ENCODE data around the gene SEC61G.
A peak's percentile ranks its signal among the peaks of the same experiment; 100 is the strongest.

SEC61G gene

DNA sequence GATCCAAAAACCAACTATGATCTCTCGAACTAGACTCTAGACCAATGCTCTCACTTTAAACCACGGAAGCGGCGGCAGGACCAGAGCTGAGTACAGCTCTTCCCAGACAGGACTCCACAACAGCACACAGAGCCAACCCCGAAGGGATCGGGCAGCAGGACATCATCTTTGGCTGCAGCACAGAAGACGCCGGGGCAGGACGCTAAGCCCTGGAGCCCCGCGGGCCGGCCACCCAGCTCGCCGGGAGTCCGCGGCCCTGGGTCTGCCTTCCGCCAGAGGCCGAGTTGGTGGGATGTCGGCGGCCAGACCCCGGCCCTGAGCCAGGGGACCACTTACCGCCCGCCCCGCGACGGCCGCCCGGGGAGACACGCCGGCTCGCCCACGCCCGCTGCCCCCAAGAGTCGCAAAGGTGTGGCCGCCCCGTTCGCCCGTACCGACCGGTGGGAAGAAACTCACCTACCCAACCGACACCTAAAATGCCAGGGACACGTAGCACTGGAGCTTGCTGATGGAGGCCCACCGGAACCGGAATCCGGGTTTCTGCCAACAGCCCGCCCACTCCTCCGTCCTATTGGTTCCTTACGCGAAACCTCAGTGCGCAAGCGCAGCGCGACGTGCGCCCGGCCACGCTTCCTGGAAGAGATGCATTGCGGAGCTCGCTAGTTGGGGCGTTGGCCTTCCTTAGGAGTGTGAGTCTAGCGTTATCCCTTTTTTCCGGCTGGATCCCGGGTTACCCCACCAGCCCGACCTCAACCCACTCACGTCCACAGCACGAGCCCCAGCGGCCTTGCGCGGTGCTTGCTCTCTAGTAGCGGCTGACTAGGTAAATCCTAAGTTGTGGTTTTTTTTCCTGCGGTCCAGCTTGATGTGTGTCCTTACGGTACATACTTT is at the start of gene SEC61G:
Gene SEC61G (minus strand): TSS at position 510 of the 891 bp plus-strand sequence. CDS start 1,623 bp downstream, outside the sequence.
- DNase-seq: peak; percentile 56 to 75

DNA sequence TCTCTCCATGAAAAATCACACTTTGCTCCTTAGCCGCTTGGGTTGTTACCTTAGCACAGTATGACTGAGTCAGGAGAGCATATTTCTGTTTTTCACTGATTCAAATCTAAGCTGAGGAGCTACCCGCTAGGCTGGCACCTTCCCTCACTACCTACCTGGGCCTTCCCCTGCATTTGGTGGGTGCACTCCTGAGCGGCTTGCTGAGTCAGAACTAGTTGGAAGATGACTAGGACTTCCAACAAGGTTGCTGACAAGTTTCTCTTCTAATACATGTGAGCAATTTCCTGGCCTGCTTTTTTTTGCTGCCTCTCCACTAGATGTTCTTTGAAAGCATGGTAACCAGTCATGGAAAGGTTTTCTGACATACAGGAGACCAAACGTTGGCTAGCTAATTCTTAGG is 43.8 kb upstream of the SEC61G start:
- no peak for DNase-seq

DNA sequence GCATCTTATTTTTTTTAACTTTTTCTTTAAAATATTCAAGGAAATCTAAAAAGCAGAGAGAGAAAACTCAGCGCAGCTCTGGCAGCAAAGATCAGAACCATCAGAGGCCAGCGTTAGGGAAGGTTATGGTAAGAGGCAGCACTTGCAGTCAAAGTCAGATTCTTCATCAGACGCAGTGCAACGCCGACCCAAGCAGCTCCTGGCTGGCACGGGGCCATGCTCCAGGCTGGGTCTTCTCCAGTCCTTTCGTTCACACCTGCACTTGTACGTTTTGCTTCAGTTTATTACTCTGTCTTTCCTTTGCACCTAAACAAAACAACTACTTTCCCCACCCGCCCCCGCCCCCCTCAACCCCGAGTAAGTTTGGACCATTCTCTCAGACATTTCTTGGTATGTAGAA is 43.1 kb upstream of the SEC61G start:
- DNase-seq: no peak

DNA sequence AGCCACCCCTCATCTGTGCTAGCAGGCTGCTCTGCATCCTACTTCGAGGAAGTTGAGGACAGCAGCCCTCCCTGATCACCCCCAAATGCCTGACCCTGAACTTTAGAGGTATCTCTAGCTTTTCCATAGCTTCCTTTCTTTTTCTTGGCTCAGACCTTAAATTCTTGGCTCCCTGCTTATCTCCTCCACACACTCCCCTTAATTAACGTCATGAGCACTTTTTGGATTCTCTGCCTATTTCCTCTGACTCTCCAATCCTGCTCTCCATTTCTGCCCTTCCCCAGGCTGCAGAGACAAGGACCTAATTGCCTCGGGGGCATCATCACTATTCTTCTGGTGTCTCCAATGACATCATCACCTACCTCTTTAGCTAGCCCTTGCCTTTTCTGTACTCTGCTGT is 40.8 kb upstream of the SEC61G start:
- no peak for DNase-seq

DNA sequence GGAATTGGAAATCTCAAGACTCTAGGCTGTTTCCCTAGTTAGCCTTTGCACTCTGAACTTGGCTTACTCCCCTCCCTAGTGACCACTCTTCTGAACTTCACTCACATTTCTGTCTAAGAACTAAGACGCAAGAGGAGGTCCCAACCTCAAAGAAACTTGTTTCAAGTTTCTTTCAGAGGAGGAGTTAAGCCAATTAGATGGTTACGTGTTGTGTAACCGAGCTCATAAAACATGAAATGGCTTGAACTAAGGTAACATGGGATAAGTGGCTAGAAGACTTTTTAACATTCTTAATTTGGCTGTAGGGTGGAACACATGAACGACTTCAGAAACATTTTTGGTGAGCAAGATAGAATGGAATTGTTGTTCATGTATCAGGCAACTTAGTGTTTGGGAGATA is 39.5 kb upstream of the SEC61G start:
- DNase-seq: no peak

DNA sequence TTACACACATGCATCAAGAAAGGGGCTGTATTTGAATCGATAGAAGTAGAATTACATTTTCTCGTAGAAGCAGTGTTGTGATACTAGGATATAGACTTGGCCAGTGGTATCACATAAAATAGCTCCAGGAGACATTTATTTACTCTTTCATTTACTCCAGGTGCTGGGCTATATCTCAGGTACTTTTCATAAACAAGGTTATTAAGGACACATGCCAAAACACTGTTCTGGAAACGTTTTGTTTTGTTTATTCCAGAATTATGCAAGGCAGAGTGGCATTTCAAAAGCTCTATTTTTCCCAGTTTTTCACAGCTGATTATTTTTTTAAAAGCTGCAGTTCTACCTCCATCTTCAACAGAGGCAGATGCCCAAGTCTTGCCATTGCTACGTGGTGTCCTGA is 37.8 kb upstream of the SEC61G start:
- no peak for DNase-seq

DNA sequence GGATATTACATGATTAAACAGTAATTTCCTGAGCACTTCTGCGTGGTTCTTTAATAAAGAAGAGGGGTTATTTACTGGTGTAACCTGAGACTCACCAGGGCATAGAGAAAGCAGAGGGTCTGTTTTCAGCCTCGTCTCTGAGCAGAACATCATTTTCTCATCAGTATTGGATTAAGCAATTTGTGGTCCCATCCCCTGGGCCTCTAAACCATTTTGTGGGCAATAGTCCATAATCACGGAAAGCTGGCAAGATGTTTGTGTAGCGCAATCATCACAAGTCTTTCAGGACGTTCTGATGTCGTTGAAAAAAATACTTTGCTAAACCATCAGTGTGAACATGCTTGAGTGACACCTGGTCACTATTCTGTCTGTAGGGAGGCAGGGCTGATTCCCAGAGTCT is 37.1 kb upstream of the SEC61G start:
- no peak for DNase-seq

DNA sequence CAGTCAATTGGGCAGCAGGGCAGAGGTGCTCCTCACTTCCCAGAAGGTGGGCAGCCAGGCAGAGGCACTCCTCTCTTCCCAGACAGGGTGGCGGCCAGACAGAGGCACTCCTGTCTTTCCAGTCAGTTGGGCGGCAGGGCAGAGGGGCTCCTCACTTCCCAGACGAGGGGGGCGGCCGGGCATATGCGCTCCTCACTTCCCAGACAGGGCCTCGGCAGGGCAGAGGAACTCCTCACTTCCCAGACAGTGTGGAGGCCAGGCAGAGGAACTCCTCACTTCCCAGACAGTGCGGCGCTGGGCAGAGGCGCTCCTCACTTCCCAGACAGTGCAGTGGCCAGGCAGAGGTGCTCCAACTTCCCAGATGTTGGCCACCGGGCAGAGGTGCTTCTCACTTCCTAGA is 33.4 kb upstream of the SEC61G start:
- DNase-seq: no peak

DNA sequence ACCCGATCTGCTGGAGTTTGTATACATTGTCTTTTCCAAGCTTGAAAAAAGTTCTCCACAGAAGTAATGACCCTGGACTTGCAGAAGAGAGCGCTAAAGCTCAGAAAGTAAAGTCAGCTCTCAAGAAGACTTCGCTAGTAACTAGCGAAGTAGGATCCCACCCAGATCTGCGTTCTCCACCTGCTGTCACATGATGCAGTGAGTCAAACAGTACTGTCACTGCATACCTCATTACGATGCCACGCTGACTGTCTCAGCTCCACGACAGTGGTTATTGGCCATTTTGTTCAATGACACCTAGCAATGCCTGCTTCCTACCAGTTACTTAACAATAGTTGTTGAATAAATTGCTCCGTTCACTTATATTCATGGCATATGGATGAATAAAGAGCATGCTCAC is 29.7 kb upstream of the SEC61G start:
- no peak for DNase-seq

DNA sequence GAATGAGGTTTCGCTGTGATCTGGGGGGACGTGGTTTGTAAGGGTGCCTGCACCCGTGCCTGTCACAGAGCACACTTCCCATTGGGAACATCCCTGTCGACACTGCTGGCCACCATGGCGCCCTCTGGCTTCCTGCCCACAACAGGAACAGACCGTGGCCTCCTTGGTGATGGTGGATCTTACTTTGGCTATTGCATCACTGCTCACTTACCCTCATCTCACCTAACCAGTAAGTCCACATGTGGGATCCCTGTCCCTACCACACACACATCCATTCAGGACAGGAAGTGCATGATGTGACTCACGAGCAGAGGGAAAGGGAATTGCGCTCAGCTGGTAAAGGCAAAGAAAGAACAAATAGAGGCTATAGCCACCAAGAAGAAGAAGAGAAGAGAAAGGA is 26.2 kb upstream of the SEC61G start:
- no peak for DNase-seq

DNA sequence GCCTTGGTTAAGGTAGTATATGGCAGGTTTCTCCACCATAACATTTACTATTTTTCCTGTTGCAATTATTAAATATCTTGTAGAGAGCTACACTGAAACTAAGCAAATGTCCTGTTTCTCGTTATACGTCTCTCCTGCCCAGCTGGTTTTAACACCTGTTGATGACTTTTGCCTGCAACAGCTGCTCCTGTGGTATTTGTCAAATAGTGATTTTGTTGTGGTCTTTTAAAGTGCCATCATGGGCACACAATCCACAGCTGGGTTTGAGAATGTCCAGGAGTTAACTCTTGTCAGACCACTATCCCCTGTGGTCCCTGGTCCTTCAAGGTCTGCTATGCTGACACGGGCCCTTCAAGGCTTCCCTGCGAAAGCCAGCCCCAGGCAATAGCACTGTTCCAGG is 24.9 kb upstream of the SEC61G start:
- no peak for DNase-seq

DNA sequence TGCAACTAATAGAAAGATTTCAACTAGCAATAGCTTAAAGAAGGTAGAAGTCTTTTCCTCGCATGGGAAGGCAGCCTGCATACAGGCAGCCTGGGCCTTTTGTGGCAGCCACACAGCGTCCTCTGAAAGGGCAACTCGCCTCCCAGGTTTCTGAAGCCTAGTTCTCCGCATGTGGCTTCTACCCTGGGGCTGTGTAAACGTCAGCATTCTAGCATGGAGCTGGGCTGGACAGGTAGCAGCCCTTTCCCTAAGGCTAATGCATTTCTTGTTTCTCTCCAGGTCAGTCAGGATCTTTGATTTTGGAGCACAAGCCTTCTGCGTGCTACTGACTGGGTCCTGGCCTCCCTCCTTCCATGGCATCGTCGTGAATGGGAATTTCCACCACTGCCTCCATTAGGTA is 23.8 kb upstream of the SEC61G start:
- DNase-seq: no peak

DNA sequence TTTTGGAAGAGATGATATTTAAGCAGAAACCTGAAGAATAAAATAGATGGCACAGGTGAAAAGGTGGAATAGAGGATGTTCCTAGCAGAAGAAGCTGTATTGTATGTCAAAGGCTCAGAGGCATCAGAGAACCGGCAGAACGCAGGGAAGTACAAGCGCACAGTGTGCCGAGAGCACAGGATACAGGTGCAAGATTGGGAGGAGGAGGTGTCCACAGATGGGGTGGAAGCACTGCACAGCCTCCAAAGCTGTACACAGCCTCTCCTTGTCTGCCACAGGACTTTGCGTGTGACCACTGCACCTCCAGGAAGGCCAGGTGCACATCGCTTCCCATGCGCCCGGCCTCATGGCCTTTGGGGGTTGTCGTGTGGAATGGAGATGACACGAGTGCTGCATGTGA is 23.3 kb upstream of the SEC61G start:
- no peak for DNase-seq

DNA sequence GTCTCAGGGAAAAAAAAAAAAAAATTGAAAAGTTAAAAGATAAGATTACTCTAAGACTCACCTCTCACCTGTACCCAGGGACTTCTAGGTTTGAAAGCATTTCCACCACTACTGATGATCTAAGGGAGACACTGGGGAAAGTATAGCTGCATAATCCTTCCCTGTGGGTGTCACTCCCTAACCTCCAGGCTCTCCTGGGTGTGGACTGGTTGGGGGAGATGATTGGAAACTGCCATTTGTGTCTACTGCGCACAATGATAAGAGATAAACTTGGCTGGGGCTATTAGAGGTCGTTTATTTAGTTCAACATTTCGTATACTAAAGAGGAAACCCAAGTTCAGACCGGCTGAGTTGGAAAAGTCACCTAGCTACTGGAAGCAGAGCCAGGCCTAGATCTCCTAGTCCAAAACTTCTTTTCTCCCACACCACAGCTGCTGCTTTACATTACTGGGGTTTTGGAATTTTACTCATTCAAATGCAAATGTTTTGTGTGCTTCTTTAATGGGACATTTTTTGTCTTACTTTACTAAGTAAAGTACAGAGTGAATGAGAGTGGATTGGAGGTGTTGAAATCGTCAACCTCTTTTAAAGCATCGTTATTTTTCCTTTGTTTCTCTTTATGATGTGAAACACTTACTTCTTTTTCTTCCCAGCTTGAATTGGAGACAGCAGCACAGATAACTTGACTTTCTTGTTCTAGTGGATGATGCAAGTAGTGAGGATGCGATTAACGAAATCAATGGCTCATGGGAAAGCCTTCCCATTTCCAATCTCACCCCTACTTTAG is 22.3 kb upstream of the SEC61G start:
- no peak for DNase-seq

DNA sequence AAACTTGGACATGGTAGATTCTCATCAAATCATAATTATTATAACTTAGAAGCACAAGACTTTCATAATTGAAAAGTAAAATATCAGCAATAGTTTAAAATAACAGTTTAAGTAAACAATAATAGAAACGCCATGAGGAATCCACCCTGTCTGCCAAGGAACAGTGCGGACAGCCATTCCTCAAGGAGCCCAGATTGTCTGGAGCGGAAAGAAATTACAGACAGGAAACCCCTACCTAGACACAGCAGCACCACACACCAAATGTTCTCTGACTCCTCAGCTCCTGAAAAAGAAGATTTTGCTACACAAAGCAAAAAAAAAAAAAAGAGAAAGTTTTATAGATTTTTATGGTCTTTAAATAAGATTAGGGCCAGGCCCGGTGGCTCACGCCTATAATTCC is 21.5 kb upstream of the SEC61G start:
- no peak for DNase-seq

DNA sequence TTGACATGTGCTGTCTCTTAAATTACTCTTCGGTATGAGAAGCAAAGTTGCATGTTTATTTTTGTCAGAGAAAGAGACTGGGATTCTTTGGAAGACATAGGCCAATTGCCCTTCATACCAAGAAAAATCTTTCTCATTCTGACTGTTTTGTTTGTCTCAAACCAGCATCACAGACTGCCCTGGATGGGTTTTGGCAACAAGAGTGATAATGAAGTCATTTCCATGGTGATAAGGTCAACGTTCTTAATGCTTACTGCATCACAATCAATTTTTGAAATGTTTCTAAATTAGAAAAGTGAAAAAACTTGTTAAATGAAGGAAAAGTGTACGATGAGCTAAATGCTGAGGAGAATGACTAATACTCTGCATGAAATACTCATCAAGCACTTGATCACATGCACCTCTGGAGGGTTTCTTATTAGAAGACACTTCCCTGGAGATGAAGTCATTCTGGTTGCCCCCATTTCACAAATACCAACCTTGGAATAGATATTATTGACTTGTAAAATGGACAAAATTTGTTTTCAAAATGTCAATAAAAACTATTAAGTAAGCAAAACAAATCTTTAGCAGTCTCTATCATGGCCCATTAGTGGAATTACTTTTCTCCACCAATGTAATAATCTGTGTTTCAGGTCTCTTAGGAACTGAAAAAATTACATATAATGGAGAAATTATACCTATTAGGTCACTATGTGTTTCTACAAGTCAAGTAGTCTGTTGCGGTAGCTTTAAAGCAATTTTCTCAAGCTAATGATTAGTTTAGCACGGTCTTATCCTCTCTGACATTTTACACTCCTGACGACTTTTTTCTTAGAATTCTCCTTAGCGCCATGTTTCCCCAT is 19.9 kb upstream of the SEC61G start:
- DNase-seq: no peak

DNA sequence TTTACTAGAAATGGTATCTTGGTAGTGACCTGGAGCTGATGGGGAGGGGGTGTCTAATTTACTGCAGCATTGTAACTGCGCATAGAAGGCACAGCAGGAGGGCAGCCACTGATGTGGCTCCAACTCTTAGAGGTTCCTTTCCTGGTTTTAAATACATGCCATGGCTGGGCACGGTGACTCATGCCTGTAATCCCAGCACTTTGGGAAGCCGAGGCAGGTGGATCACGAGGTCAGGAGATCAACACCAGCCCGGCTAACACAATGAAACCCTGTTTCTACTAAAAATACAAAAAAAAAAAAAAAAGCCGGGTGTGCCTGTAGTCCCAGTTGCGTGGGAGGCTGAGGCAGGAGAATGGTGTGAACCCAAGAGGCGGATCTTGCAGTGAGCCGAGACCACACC is 19.2 kb upstream of the SEC61G start:
- no peak for DNase-seq

DNA sequence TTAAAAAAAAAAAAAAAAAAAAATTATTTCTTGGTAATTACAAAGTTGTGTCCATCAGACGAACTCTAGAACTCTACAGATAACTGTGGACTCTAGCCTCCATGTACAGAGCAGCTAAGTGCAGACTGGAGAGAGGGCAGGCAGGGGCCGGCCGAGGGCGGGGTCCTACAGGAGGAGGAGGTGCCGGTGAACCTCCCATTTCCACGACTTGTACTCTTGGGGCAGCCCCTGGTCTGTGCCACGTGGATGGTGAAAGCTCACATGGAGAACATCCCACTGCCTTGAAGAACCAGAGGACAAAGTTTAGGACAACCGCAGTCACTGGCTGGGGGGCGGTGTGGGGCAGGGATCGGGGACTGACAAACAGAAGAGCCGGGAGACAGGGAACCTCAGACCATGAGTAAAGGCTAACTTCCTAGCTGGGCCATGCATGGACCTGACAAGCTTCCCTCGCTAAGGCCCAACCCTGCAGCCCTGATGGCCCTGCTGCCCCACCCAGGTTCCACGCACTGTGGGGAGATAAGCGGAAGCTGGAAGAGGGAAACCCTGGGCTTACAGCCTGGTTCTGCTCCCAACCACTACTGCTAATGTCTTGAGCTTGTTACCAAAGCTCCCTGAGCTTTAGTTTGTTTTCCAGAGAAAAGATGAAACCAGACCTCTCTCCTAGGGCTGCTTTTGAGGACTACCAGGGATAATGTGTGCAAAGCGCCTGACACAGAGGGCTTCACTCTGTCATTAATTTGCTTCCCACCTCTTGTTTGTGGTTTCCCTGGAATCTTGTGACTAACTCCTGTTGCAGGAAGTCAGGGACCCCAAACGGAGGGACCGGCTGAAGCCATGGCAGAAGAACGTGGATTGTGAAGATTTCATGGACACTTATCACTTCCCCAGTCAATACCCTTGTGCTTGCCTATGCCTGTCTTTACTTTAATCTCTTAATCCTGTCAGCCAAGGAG is 16.1 kb upstream of the SEC61G start:
- no peak for DNase-seq

DNA sequence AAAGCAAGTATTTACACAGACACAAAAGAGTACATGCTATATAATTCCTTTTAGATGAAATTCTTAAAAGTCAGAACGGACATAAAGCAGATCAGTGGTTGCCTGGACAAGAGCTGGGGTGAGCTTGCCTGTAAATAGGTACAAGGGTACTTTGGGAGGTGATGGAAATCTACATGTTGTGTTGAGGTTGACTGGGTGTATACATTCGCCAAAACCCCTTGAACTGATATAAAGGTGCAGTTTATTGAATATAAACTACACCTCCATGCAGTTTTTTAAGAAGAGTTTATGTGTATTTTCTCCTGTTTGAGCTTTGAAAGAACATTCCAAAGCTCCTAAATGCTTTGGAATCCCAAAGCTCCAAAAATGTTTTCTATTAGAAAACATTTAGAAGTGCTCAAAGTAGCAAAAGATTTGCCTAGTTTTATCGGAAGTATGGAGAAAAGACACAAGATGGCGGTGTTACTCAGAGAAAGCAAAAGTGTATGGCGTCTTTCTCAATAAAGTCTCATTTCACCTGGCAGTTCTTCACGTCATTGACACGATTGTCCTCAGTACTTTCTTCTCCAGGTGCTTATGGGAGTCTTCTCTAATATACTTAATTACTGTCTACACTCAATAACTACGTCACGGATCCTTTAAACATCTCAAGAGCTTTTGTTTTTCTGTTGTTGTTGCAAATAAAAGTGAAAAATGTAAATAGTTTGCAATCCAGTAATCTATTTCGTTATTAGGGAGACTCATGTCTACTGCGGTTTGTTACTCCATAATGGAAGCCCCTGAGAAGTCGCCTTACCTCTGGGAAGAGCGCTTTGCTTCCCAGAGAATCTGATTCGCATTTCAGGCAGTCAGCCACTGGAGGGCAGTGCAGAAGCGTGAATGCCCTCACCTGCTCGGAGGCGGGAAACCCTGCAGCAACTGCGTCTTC is 14.7 kb upstream of the SEC61G start:
- no peak for DNase-seq

DNA sequence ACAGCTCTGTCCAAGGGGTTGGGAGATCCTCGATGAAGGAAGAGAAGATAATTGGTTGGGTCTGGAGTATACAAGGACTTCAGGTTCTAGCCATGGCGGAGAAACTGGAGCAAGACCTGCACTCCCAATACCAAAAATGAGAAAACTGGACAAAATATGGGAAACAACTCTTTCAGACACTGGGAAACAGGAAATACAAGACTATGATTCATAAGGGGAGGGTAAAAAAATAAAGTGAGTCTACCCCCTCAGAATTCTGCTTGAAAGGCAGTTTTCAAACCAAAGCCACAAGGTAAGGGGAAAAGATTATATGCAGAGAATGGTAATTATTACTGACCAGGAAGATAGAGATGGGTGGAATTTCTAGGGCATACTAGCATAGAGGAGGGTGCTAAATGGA is 10.2 kb upstream of the SEC61G start:
- no peak for DNase-seq

DNA sequence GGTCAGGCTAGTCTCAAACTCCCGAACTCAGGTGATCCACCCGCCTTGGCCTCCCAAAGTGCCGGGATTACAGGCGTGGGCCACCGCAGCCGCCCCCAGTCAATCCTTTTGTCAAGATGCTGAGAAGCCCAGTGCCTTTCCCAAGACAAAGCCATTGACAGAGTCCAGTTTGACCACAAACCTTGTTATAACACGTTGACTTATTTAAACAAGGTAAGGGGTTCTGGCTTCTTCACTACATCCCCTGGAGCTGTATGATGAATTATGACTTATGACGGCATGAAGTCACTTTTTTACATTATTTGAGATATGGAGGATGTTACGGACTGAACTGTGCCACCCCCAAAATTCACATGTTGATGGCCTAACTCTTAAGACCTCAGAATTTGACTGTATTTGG is 5.8 kb upstream of the SEC61G start:
- no peak for DNase-seq
